Heart right ventricle (tissue), 16 donors: ENCODE measurements around the gene LRP11. TPM values are rescaled to one million over a fixed set of nuclear protein-coding genes. Genes with fewer than 3 reads are reported as not detected.
A peak's percentile ranks its signal among the peaks of the same experiment; 100 is the strongest.
"Not testable (repeated sequence)": the region's sequence is repeated elsewhere in the genome, so short reads cannot be mapped to it uniquely, and the experiment has no call there.

Experiments
- ATAC-seq, 8 donors: fragments of 200-7000 bp; cut with Tn5 transposase; one replicate each; pipeline ENCODE4 v1.9.1; 2020; ENCODE audit warnings: mild to moderate bottlenecking in 8 of 8, moderate library complexity in 8 of 8, moderate number of reproducible peaks in 1 of 8
- DNase-seq, 2 donors: peaks; one replicate each; pipeline ENCODE4 v3.0.0-alpha.2; 2020
- H3K27ac ChIP-seq, 10 donors: fragments of 200-600 bp; sonication (generic) in 2 of 10; one replicate each; pipeline versions ENCODE4 v1.5.0 to v1.8.0; 2020 to 2022; ENCODE audit warnings: mild to moderate bottlenecking in 3 of 10
- H3K27me3 ChIP-seq, 7 donors: fragments of 200-600 bp; one replicate each; pipeline ENCODE4 v1.8.0; 2021 to 2022; ENCODE audit warnings: mild to moderate bottlenecking in 2 of 7
- H3K36me3 ChIP-seq, 9 donors: fragments of 200-600 bp; sonication (generic) in 1 of 9; one replicate each; pipeline versions ENCODE4 v1.5.0 to v1.8.0; 2020 to 2022; ENCODE audit warnings: mild to moderate bottlenecking in 2 of 9
- H3K4me1 ChIP-seq, 9 donors: fragments of 200-600 bp; sonication (generic) in 1 of 9; one replicate each; pipeline versions ENCODE4 v1.5.0 to v1.8.0; 2020 to 2022; ENCODE audit warnings: mild to moderate bottlenecking in 4 of 9
- H3K4me3 ChIP-seq, 10 donors: fragments of 200-600 bp; sonication (generic) in 2 of 10; one replicate each; pipeline versions ENCODE4 v1.5.0 to v1.8.0; 2020 to 2022; ENCODE audit warnings: mild to moderate bottlenecking in 7 of 10, moderate library complexity in 2 of 10
- H3K9me3 ChIP-seq, 11 donors: fragments of 200-600 bp in 10 of 11; sonication (generic) in 2 of 11; one replicate each; pipeline versions ENCODE4 v1.5.0 to v1.8.0; 2013 to 2022; ENCODE audit warnings: mild to moderate bottlenecking in 2 of 11, control low read depth in 1 of 11, moderate library complexity in 1 of 11
- WGBS, 2 donors: extraction: QIAGEN DNeasy Blood & Tissue Kit; methylation state at CpG; one replicate each; pipeline ENCODE4 v1.1.7; 2013; ENCODE audit warnings: inconsistent platforms in 1 of 2; 5-methylcytosine and 5-hydroxymethylcytosine counted together
- intact Hi-C, 10 donors: fragments of 100-400 bp; cut with DNase I; formaldehyde crosslinking; loops; one replicate each; pipeline versions ENCODE4 v1.11.1 to v1.14.2; 2022
- polyA plus RNA-seq, 2 donors: library from polyadenylated mRNA; stranded (reverse); fragments of 200-250 nt; gene quantifications; one replicate each; pipeline ENCODE4 v1.2.3, GENCODE V29; 2013
- total RNA-seq, 10 donors: library from RNA; stranded (reverse); fragmentation: NEBNext Ultra II Directional in 3 of 10; extraction: Animal tissue kit (Norgen Biotek cat#: 25700) in 3 of 10; gene quantifications; one replicate each; pipeline versions ENCODE4 v1.2.1 to v1.2.4, GENCODE V29; 2021 to 2023
- TF ChIP-seq, protein P1 (sequence below), 9 donors: fragments of 200-600 bp; sonication (generic) in 2 of 9; IDR thresholded peaks; one replicate each; pipeline versions ENCODE4 v1.5.0 to v1.8.0; 2021 to 2022; ENCODE audit warnings: antibody characterized with exemption in 9 of 9, mild to moderate bottlenecking in 5 of 9, moderate library complexity in 1 of 9
- donor health status: Arrhythmogenic right ventricular cardiomyopathy.
- donor health status: ischemic (EF 13 %, LVEDD 7.1; RV severe dilation, severe dysfunction).
- donor health status: healthy with polysubstance abuse.
- donor health status: DM: no; HTN: yes; CAD: no.
- donor health status: DM: no; HTN: no; CAD: no.
- donor health status: ischemic (EF 25% LVEDD 6.9; RV normal size, moderate dysfunction).
- donor health status: ischemic (EF 25% LVEDD 5.7; RV mildly dilated, moderate dysfunction).
- donor health status: healthy.
- donor health status: DM: yes; HTN: yes; CAD: no.
- donor health status: Ischemic cardiomyopathy.
- donor health status: ischemic (EF 35%, LVEDD 5.7; RV mildly dilated, moderate dysfunction).
- donor health status: nonischemic (EF 11% LVEDD 7.7; RV severe dilation, severe dysfunction).
- donor health status: DM: yes; HTN: yes; CAD: no.
- donor health status: PGD.
- donor health status: ischemic (EF 29% LVEDD 5.4; RV normal size, mild dysfunction).
- donor health status: nonischemic (EF 23%, LVEDD 6.1; RV moderate dilation, normal function).

Gene LRP11
- total and polyA plus RNA-seq, 12 donors: 0.51 to 21.0 (median 14.6) TPM

DNA sequence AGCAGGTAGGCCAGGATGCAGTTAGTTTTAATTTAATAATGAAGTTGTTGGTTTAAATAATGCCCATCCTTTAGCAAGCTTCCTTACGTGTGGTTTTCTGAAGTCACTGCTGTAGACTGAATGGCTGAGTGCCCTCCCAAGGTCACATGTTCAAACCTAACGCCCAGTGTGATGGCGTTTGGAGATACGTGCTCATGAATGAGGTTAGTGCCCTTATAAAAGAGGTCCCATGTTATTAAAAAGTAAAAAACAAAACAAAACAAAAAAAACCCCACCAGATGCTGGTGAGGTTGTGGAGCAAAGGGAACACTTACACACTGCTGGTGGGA, 16.3 kb downstream of the LRP11 start:
- TF ChIP-seq, protein P1, sequence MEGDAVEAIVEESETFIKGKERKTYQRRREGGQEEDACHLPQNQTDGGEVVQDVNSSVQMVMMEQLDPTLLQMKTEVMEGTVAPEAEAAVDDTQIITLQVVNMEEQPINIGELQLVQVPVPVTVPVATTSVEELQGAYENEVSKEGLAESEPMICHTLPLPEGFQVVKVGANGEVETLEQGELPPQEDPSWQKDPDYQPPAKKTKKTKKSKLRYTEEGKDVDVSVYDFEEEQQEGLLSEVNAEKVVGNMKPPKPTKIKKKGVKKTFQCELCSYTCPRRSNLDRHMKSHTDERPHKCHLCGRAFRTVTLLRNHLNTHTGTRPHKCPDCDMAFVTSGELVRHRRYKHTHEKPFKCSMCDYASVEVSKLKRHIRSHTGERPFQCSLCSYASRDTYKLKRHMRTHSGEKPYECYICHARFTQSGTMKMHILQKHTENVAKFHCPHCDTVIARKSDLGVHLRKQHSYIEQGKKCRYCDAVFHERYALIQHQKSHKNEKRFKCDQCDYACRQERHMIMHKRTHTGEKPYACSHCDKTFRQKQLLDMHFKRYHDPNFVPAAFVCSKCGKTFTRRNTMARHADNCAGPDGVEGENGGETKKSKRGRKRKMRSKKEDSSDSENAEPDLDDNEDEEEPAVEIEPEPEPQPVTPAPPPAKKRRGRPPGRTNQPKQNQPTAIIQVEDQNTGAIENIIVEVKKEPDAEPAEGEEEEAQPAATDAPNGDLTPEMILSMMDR (IDR thresholded peaks at IDR 0.05): no peak
- WGBS, 2 donors: 88 to 89% methylated on average over 4 of the region's 4 CpGs
- no peaks in the 10 kb centered on the region for H3K9me3 ChIP-seq
- no peak overlapping the region for H3K4me3 ChIP-seq
- no peak for DNase-seq
- H3K36me3 ChIP-seq: peaks cover 0 to 16% (median 0%) of the 10 kb centered on the region in 9 donors
- intact Hi-C loops: loop anchor here in 2 of 10 donors (2.0 to 10.0 kb wide), 2 partner anchors 73 to 147 kb away; no protein-coding TSS in a partner anchor
- ATAC-seq: no peak
- no peaks in the 10 kb centered on the region for H3K27me3 ChIP-seq
- H3K4me1 ChIP-seq: peaks cover 0 to 29% (median 16%) of the 10 kb centered on the region in 9 donors
- H3K27ac ChIP-seq: no peak overlapping the region

DNA sequence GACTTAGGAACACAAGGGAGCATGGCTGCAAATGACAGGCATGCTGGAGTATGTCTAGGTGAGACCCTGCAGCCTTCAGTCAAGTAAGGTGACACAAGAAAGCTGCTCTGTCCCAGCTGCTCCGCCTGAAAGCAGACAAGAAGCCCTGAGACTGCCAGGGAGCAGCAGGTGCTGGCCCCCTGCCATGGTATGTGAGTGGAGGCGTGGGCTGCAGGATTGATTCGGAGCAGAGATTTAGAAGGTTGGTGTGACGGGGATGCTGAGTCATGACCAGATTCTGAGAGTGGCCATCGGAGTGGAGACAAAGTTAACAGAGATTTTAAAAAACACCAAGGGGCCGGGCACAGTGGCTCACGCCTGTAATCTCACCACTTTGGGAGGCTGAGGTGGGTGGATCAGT, 17.8 kb downstream of the LRP11 start:
- intact Hi-C loops: loop anchor here in 2 of 10 donors (2.0 to 10.0 kb wide), 2 partner anchors 74 to 148 kb away; no protein-coding TSS in a partner anchor
- WGBS, 2 donors: 55 to 73% methylated on average over 7 of the region's 7 CpGs
- DNase-seq (no peak), ATAC-seq (peak in 1 of 8 donors; percentile 18)
- Histone ChIP-seq H3K36me3 (peaks cover 0 to 26% (median 0%) of the 10 kb centered on the region in 9 donors), H3K4me1 (peaks cover 0 to 21% (median 10%) of the 10 kb centered on the region in 9 donors), H3K4me3 (no peak overlapping the region), H3K27ac (no peak overlapping the region), H3K9me3 (no peaks in the 10 kb centered on the region), H3K27me3 (no peaks in the 10 kb centered on the region)
- TF ChIP-seq, protein P1 (IDR thresholded peaks at IDR 0.05): no peak

DNA sequence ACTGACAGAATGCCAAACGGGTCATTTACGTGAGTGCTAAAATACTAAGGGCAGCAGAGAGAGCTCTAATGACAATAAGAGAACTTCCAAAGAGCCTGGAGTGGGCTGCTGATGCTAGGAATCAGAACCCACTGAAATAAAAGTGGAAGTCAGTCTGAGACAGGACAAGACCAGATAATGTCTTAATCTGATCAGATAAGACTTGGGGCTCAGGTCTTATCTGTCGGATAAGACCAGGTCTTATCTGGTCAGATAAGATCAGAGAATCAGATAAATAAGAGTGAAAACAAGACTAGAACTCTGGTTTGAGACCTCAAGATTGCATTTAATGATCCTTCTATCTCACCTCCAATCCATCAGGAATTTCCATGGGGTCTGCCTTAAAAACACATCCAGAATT, 18.6 kb downstream of the LRP11 start:
- DNase-seq: no peak
- no peaks in the 10 kb centered on the region for H3K27me3 ChIP-seq
- H3K9me3 ChIP-seq: no peaks in the 10 kb centered on the region
- peaks cover 0 to 29% (median 13%) of the 10 kb centered on the region in 9 donors for H3K4me1 ChIP-seq
- no peak for ATAC-seq
- WGBS, 2 donors: 58 to 65% methylated on average over 3 of the region's 3 CpGs
- no peak overlapping the region for H3K4me3 ChIP-seq
- H3K27ac ChIP-seq: no peak overlapping the region
- intact Hi-C loops: loop anchor here in 1 of 10 donors (10.0 kb wide), 1 partner anchor 149 kb away; no protein-coding TSS in a partner anchor
- TF ChIP-seq, protein P1 (IDR thresholded peaks at IDR 0.05): no peak
- peaks cover 0 to 19% (median 0%) of the 10 kb centered on the region in 9 donors for H3K36me3 ChIP-seq

DNA sequence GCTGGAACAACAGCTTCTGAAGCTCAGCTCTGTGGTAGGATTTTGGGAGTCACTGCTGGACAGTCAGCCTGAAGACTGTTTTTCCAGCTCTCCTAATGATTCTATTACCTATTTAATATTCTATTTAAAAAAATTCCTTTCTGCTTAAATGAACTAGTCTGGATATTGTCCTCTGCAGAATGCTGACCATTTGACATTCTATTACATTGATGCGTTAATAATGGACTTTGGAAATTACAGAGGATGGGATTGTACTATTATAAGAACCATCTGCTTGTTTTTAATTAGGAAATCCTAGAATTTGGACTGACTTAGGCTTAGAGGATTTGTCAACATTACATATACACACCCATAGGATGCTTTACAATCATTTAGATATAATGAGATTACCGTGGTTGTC, 19.7 kb downstream of the LRP11 start:
- ATAC-seq (no peak), DNase-seq (no peak)
- H3K4me3 ChIP-seq: no peak overlapping the region
- H3K27ac ChIP-seq: no peak overlapping the region
- H3K4me1 ChIP-seq: peaks cover 0 to 34% (median 17%) of the 10 kb centered on the region in 9 donors
- WGBS, 2 donors: 91 to 92% methylated on average over 2 of the region's 2 CpGs
- TF ChIP-seq, protein P1 (IDR thresholded peaks at IDR 0.05): no peak
- intact Hi-C loops: loop anchor here in 1 of 10 donors (10.0 kb wide), 1 partner anchor 150 kb away; no protein-coding TSS in a partner anchor
- H3K9me3 ChIP-seq: no peaks in the 10 kb centered on the region
- H3K27me3 ChIP-seq: no peaks in the 10 kb centered on the region
- H3K36me3 ChIP-seq: peaks cover 0 to 13% (median 0%) of the 10 kb centered on the region in 9 donors

DNA sequence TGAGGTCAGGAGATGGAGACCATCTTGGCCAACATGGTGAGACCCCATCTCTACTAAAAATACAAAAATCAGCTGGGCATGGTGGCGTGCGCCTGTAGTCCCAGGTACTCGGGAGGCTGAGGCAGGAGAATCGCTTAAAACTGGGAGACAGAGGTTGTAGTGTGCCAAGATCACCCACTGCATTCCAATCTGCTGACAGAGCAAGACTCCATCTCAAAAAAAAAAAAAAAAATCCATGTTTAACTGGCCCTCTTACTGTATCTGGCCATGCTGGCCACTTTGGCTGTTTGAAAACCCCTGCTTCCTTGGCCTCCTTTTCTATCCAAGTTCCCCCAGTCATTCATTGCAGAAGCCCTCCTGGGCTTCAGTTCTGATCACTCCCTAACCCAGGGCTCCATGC, 20.1 kb downstream of the LRP11 start:
- ATAC-seq, H3K4me3 ChIP-seq, H3K27me3 ChIP-seq, H3K9me3 ChIP-seq, DNase-seq, H3K27ac ChIP-seq: not testable (repeated sequence)
- intact Hi-C loops: loop anchor here in 1 of 10 donors (10.0 kb wide), 1 partner anchor 151 kb away; no protein-coding TSS in a partner anchor
- peaks cover 0 to 34% (median 17%) of the 10 kb centered on the region in 9 donors for H3K4me1 ChIP-seq
- WGBS, 2 donors: 92 to 93% methylated on average over 4 of the region's 4 CpGs
- H3K36me3 ChIP-seq: peaks cover 0 to 13% (median 0%) of the 10 kb centered on the region in 9 donors
